ENCODE data around the gene PSG11.
"Not testable (repeated sequence)": the region's sequence is repeated elsewhere in the genome, so short reads cannot be mapped to it uniquely, and the experiment has no call there.

Gene PSG11

DNA sequence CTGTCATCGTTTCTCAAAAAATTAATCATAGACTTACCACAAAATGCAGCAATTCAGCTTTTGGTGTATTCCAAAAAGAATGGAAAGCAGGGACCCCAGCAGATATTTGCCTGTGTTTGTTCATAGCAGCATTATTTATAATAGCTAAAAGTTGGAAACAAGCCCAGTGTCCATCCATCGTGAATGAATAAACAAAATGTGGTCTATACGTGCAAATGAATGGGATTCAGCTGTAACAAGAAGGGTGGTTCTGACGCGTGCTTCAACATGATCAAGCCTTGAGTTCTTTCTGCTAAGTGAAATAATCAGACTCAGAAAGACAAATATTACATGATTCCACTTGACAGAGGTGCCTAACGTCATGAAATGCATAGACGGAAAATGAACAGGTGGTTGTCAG, 36.4 kb downstream of the PSG11 start:
- DNase-seq (ENCODE audit: low read depth in 3 of 3, low spot score in 1 of 3) = no peak

DNA sequence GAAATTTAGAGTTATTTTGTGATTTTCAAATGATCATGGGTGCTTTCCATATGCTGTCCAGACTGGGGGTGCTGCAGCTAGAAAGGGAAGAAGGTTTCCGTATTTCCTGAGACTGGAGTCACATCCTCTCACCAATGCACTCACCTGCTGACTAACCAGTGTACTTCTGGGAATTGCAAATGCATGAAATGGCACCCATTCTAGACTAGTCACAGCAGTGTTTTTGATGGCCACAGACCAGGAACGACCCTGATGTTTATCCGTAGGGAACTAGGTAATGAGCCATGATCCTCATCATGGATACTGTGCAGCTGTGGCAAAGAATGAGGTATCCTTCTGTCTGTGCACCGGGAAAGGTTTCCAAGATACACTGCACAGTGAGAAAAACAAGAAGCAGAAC, 37.1 kb downstream of the PSG11 start:
- DNase-seq (ENCODE audit: low read depth in 3 of 3, low spot score in 1 of 3) = not testable (repeated sequence)

- not testable (repeated sequence) for DNase-seq (ENCODE audit: low read depth in 3 of 3, low spot score in 1 of 3)
Observed at GRCh38 chr19:42988206-42988605, 38.1 kb downstream of the PSG11 start.

DNA sequence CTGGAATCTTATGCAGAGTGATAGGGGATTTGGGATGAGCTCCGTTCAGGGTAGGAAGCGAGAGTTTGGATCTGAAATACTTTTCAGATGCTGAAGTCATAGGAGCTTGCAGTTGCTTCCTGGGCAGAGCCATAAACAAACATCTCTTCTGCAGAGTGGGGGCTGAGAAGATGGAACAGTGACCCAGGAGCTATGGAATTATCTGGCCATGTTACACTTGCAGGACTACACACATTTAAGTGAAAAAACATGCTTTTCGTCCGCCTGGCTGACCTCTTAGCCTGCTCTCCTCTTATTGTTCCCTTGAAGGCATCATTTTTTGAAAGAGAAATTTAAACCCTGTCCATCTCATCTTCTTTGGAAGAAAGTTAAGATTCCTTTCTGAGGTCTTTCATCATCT, 40.7 kb downstream of the PSG11 start:
- no peak for DNase-seq (ENCODE audit: low read depth in 3 of 3, low spot score in 1 of 3)

DNA sequence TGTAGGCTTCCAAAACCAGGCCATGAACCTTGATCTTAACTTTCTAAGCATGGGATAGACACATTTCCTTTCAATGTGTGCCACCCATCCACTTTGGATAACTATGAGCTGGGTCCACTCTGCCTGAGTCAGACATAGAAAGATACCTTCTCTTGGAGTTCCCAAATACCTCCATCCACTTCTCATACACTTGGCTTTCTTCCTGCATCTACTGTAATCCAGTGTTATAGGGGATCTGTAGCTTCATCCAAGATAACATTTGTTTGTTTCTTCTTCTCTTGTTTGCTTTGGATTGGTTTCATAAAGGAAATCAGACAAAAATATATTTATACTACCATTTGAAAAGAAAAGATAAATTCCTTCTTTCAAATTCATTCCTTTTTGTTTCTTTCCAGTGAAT, 44.2 kb downstream of the PSG11 start:
- not testable (repeated sequence) for DNase-seq (ENCODE audit: low read depth in 3 of 3, low spot score in 1 of 3)

GRCh38 chr19:42971451-42971850, 54.8 kb downstream of the PSG11 start:
- not testable (repeated sequence) for DNase-seq (ENCODE audit: low read depth in 3 of 3, low spot score in 1 of 3)

DNA sequence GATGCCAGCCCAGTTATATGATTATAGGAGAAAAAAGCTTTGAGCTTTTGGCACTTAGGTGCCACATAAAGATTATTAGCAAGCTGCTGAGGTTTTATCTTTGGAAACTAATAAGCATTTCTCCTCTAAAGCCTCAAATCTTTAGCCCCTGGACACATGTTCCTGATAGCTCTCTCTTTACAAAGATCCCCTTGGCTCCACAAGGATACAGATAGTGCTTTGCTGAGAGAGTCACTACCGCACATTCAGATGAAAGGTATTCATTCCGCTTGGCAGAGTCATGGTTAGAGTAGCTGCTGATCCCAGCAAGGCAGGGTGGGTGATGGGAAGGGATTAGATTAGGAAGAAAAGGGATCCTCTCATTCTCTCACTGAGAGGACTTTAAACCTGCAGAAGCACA, 61.1 kb downstream of the PSG11 start:
- no peak for DNase-seq (ENCODE audit: low read depth in 3 of 3, low spot score in 1 of 3)

GRCh38 chr19:42961119-42961518, 65.2 kb downstream of the PSG11 start:
- no peak for DNase-seq (ENCODE audit: low read depth in 3 of 3, low spot score in 1 of 3)

Measured in stimulated activated CD4-positive, alpha-beta T cell treated with anti-CD3 and anti-CD28 coated beads, TNF-alpha, amount 100 ng/mL, for 1 hour (primary cell).